Body of pancreas (tissue), 4 donors: ENCODE results near the gene LGALS3.

Experiments used
- CTCF ChIP-seq, 7 experiments: fragments of 450-650 bp in 4 of 7; fragments of 200-600 bp in 3 of 7; sonication (generic) in 3 of 7; IDR thresholded peaks; one replicate each; pipeline ENCODE4 v1.5.1; 2016 to 2019; ENCODE audit warnings: antibody characterized with exemption in 7 of 7
- POLR2A ChIP-seq, 3 donors: fragments of 450-650 bp; IDR thresholded peaks; one replicate each; pipeline ENCODE4 v1.6.1; 2016; ENCODE audit warnings: antibody characterized with exemption in 3 of 3, mild to moderate bottlenecking in 2 of 3

DNA sequence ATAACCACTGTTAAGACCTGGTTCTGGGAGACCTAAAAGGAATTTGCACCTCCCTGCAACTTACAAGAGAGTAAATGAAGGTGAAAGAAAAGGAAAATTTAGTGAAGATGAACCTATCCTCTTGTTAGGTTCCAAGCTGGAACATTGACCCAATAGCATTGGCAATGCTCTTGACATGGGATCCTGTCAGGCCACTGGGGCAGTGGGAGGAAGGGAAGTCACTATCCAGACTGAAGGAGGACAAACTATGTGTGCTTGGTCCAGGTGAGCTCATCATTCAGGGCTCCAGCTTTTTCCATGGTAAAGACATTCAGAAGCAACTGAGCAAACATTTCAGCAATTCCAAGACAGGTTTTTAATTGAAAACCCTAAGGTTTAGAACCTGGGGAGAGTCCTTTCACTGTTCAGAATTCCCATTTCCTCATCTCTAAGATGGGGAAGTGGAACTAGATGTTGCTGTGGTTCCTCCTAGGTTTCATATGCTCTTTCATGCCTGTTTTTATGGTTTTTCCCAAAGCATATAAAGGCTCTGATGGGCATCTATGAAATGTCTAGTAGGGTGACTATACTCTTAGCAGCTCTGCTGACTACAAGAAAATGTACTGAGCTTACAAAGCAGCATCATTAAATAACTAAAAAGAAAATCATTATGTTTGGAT lies 44.5 kb upstream of the LGALS3 start:
- TF ChIP-seq CTCF (IDR thresholded peaks at IDR 0.05) (no peak), POLR2A (IDR thresholded peaks at IDR 0.05) (no peak)
